Limb (tissue), 2 donors: Measurements from ENCODE around the gene CEP43.

ENCODE experiments used
- DNase-seq, 2 donors: peaks; one replicate each; pipeline ENCODE4 v3.0.0-alpha.2; 2016; ENCODE audit errors: extremely low spot score in 2 of 2

CEP43 gene

GRCh38 chr6:166999145-166999883, at the start of gene CEP43:
Gene CEP43, plus strand, starts transcription at chr6:166999397. Its CDS starts 16 bp downstream, at chr6:166999413.
- peak; percentile 96 to 98 for DNase-seq

GRCh38 chr6:166949528-166950442, 49.4 kb upstream of the CEP43 start:
- no peak for DNase-seq

- no peak for DNase-seq
Measured at GRCh38 chr6:166950443-166950821, 48.8 kb upstream of the CEP43 start.

DNA sequence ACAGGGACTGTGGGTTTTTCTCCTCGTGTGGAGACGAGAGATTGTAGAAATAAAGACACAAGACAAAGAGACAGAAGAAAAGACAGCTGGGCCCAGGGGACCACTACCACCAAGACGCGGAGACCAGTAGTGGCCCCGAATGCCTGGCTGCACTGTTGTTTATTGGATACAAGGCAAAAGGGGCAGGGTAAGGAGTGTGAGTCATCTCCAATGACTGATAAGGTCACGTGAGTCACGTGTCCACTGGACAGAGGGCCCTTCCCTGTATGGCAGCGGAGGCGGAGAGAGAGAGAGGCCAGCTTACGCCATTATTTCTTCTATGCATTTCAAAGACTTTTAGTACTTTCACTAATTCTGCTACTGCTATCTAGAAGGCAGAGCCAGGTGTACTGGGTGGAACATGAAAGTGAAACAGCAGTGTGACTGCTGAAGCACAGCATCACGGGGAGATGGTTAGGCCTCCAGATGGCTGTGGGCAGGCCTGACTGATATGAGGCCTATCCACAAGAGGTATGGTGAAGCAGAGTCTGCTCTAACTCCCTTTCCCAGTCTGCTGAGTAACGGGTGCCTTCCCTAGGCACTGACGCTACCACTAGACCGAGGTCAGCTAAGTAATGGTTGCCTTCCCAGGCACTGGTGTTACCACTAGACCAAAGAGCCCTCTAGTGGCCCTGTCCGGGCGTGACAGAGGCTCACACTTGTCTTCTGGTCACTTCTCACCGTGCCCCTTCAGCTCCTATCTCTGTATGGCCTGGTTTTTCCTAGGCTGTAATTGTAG, 48.1 kb upstream of the CEP43 start:
- DNase-seq = peak in 1 of 2 donors; percentile 60

- DNase-seq = no peak
Measured at GRCh38 chr6:166951670-166952060, 47.5 kb upstream of the CEP43 start.

DNA sequence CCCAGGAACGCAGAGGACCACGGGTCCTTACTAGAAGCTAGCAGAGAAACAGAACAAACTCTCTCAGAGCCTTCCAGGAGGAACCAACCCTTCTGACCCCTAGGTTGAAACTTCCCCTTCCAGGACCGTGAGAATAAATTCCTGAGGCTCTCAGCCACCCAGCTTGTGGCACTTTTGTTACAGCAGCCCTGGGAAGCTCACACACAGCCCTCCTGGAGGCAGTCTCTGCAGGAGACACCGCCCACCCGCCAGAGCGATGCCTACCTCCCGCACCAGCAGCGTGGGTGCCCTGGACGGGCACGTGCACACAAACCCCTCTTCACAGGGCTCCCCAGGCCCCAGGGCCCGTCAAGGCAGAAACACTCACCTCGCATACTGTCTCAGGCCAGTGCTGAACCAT, 47.1 kb upstream of the CEP43 start:
- no peak for DNase-seq

DNA sequence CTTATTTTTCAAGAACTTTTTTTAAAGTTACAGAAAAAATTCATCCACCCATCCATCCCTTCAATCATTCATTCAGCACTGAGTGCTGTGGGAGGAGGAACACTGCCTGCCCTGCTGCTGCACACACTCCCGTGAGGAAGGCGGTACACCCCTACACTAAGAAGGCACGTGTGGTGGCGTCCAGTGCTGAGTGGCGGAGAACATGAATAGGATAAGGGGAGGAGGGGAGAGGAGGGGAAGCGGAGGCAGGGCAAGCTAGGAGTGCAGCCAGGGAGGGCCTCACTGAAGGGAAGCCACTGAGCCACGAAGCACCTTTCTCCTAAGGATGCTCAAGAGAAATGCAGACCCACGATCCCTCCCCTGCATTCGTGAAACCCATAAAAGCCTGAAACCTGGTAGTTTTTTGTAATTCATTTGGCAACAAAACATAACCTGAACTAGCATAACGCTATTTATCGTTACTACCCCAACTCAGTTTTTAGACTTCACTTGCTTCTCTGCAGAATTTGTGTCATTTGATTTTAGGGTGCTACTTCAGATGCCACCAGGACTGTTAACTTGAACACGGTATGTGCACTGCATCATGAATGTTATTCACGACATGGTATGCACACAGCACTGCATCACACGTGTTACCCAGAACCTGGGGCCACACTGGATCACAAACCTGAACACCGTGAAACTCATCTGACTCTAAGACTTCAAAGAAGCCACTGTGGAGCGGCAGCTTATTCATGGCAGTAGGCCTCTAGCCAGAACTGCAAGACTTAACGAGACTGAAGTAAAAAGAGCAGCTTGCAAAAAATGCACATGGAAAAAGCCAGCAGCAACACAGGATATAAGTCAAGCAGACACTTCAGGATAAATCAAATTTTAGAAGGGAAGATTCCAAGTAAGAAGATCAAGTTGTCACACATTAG, 46.4 kb upstream of the CEP43 start:
- no peak for DNase-seq

DNA sequence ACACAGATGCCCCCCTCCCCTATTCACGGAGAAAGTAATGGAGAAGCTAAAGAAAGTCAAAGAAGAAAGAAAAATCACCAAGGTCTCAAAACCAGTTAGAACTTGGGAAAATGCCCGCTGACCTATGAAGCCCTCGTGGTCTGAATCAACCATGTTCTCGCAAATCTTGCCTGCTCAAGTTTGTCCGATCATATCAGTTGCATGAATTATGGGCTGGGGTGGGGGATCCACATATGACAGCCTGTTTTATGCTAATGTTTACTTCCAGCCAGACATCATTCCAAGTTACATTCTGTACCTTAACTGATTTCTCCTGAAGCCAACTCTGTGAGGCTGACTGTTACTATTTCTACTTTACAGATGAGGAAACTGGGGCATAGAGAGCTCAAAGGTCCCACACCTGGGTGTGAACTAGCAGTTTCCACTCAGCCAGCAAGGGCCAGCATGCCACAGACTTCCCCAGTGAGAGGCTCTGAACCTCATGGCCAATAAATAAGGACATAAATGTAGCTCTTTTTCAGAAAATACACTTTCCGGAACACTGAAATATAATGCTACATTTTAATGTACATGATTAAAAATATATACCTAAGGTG, 45.0 kb upstream of the CEP43 start:
- DNase-seq = no peak

GRCh38 chr6:166955121-166955864, 43.9 kb upstream of the CEP43 start:
- DNase-seq = no peak

DNA sequence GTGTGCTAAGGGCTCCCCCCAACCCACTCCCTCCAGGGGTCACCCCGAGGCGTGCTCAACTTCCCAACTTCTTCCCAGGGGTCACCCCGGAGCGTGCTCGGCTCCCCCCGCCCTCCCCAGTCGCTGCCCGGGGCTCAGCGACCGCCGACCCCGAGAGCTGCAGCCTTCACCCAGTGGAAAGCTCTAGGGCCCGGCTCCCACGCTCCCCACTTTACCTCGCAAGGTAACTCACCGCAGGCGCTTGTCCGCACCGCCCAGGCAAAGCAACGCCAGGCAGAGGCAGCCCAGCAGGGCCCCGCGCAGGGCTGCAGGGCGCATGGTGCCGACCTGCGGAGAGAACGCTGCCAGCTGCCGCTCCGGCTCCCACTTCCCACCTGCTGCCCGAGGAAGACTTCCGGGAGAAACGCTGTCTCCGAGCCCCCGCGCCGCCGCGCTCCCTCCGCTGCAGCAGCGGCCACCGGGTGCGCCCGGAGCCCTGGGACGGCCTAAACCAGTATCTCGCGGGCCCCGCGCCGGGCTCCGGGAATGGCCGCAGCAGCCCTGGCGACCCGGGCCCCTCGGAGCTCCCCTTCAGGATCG, 43.2 kb upstream of the CEP43 start:
- no peak for DNase-seq

DNA sequence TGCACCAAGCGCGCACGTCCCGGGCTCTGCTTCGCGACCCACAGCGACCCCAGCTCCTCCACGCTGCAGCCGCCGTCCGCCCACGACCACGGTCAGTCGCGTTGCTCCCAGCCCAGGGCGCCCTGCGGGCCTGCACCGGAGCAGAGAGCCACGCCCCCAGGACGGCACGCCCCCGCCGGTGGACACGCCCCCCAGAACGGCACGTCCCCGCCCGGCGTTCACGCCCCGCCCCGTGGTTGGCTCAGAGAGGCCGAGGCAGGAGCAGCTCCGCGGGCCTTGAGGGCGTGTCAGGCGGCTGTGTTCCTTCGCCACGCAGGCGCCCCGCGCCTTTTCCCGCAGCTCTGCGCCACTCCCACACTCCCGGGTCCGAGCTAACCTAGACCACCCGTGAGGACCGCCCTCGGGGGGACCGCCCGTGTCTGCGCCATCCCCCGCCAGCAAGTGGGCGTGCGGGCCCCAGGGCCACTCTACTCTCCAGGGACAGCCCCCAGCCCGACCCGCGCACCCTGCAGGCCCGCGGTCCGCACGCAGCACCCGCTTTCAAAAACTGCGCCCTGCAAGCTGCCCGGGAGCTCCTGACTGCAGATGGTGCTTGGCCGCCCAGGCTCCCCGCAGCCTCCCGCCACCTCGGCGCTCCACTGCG, 42.6 kb upstream of the CEP43 start, which contains the start of gene RNASET2:
Gene RNASET2, minus strand, starts transcription at position 107 of the 643 bp plus-strand sequence. CDS start 368 bp downstream, outside the sequence.
- DNase-seq = peak; percentile 79 to 98

DNA sequence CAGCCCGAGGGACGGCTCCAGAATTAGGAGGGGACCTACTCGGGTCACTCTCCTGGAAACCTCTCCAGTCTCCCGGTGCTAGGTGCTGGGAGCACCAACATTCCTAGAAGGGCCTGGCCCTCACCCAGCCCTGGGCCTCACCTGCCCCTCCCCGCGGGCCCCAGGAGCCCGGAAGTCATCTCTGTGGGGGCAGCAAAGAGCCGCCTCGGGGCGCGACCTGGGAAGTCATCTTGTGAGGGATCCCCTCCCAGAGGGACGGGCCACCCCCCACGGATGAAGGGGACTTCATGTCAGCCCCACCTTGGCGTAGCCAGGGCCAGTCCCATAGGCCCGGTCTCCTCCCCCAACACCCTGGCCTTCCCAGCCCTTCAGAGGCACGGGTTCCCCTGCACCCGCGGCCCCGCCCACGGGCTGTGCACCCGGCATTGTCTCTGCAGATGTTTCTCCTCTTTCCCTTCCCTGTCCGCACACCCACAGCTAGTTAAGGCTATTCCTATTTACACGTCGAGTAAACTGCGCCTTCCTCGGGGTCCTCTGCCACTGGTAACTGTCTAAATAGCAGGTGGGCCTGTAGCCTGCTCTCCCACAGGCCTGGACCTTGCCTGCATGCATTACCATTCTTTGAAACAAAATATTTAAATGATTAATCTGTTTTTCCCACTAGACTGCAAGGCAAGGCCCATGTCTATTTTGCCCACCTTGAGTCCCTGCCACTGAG, 42.0 kb upstream of the CEP43 start:
- peak in 1 of 2 donors; percentile 53 for DNase-seq

GRCh38 chr6:166957805-166958076, 41.5 kb upstream of the CEP43 start:
- DNase-seq = no peak

GRCh38 chr6:166958926-166959861, 40.0 kb upstream of the CEP43 start:
- no peak for DNase-seq

DNA sequence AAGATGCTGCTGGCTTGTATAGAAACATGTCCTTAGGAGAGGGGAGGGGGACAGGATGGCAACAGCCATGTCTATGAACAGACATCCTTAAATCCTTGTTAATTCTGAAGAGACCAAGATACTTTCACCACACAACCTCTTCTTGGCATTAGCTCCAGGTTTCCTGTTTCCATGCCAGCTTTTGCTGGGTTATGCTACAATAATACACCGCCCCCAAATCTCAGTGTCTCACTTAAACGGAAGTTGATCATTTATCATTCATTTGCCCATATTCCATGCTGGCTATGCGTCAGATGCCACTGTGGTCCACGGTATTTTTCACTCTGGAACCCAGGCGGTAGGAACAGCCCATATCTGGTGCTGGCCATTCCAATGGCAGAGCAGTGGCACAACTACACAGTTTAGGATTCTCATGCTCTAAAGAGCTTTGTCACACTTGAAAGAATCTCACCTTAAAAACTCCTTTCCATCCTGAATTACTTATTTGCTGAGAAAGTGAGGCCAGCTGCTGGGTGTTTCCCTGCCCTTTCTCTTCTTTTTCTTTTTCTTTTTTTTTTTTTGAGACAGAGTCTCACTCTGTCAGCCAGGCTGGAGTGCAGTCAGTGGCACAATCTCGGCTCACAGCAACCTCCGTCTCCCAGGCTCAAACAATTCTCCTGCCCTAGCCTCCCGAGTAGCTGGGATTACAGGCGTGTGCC, 39.1 kb upstream of the CEP43 start:
- DNase-seq = no peak

DNA sequence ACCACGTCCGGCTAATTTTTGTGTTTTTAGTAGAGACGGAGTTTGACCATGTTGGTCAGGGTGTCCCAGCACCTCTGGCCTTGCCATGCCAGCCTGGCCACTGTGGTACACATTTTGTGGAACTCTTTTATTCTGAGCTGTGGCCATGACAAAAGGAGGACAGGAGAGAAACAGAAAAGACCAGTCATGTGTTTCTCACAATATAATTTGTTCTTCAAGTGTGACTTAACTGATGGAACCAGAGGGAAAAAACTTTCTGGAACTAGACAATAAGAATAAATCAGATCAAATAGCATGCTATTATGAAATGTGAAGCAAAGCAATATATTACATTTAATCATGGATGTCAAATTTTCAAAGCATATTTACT, 38.6 kb upstream of the CEP43 start:
- no peak for DNase-seq

DNA sequence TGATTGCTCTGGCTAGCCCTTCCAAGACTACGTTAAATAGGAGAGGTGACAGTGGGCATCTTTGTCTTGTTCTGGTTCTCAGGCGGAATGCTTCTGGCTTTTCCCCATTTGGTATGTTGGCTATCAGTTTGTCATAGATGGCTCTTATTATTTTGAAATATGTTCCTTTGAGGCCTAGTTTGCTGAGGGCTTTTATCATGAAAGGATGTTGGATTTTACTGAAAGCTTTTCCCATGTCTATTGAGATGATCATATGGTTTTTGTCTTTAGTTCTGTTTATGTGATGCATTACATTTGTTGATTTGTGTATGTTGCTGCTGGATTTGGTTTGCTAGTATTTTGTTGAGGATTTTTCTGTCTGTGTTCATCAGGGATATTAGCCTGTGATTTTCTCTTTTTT, 32.9 kb upstream of the CEP43 start:
- DNase-seq = no peak
